Choroid plexus epithelial cell (primary cell): Measurements from ENCODE around the gene HTR2A.
"Not testable (repeated sequence)": the region's sequence is repeated elsewhere in the genome, so short reads cannot be mapped to it uniquely, and the experiment has no call there.

Experiments used
- DNase-seq: peaks from one replicate; pipeline ENCODE4 v3.0.0-alpha.2; 2010; ENCODE audit warnings: low read depth
- H3K4me3 ChIP-seq: 2 replicates; pipeline ENCODE4 v1.5.1; 2011; ENCODE audit warnings: low read depth, mild to moderate bottlenecking, control low read depth, low read length, moderate library complexity
- TF ChIP-seq, protein P1 (sequence below): conservative IDR thresholded peaks from 2 replicates; pipeline ENCODE4 v1.5.1; 2011; ENCODE audit warnings: low read depth, mild to moderate bottlenecking, control low read depth, inconsistent platforms, low read length, moderate library complexity

The HTR2A gene

DNA sequence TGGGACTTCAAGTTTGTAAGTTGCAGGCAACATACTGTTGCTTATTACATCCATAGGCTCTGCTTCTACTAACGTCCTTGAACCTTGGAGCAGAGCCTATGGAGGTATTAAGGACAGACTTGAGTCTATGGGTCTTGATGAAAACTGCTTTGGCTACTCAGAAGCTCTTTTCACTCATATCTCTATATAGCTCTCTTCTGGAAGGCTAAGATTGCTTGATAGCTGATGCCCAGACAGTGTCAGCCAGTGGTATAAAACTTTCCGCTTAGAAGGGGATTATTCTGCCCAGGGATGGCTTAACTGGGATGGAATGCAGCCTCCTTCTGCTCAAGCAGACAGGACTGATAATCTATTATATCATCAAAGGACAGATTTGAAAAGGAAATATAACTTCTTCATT lies 74.3 kb downstream of the HTR2A start:
- H3K4me3 ChIP-seq: no peak overlapping the region
- TF ChIP-seq, protein P1, sequence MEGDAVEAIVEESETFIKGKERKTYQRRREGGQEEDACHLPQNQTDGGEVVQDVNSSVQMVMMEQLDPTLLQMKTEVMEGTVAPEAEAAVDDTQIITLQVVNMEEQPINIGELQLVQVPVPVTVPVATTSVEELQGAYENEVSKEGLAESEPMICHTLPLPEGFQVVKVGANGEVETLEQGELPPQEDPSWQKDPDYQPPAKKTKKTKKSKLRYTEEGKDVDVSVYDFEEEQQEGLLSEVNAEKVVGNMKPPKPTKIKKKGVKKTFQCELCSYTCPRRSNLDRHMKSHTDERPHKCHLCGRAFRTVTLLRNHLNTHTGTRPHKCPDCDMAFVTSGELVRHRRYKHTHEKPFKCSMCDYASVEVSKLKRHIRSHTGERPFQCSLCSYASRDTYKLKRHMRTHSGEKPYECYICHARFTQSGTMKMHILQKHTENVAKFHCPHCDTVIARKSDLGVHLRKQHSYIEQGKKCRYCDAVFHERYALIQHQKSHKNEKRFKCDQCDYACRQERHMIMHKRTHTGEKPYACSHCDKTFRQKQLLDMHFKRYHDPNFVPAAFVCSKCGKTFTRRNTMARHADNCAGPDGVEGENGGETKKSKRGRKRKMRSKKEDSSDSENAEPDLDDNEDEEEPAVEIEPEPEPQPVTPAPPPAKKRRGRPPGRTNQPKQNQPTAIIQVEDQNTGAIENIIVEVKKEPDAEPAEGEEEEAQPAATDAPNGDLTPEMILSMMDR: no peak
- DNase-seq: no peak

DNA sequence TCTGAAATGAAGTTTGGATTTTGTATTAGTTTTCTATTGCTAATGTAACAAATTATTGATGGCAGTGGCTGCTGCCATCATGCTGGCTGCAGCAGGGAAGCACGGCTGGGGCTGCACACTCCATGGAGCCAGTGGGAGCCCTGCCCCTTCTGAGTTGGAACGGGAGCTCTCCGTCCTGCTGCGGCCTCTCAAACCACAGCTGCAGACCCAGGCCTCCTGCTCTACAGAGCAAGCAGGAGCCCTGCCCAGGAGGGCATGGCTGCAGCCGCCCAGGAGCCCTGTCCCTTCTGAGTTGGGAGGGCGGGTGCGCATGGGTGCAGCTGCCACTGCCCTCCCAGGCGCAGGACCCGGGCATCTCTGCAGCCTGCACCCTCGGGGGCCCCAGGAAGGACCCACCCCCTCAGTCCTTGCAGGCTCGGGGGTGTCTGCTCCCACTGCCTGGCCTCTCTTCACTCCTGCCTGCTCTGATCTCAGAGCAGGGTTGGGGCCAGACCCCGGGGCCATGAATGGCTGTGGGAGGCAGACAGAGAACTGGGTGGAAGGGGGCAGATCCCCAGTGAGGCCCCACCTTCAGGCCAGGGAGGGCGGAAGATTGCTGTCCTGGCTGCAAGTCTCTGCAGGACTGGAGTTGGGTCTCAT lies 78.9 kb downstream of the HTR2A start:
- TF ChIP-seq, protein P1: no peak
- no peak overlapping the region for H3K4me3 ChIP-seq
- DNase-seq: no peak

DNA sequence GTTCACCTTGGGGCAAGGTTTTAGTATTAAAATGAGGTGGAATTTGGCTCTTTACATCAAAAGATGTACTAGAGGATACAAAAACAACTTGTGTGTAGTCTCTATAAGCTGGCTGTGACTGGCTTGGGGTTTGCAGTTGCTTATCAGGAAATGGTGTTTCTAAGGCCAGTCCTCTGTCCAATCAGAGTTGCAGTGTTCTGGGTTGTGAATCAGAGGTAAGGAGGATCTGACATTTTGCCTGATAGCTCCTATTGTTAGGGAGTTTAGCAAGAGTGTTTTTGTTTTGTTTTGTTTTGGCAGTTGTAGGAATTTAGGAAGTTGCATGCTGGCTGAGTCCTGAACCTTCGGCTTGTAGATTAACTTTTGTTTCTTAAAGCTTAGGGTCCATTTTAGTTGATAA lies 79.8 kb downstream of the HTR2A start:
- peak; percentile 38 for DNase-seq
- TF ChIP-seq, protein P1: no peak
- H3K4me3 ChIP-seq: no peak overlapping the region

DNA sequence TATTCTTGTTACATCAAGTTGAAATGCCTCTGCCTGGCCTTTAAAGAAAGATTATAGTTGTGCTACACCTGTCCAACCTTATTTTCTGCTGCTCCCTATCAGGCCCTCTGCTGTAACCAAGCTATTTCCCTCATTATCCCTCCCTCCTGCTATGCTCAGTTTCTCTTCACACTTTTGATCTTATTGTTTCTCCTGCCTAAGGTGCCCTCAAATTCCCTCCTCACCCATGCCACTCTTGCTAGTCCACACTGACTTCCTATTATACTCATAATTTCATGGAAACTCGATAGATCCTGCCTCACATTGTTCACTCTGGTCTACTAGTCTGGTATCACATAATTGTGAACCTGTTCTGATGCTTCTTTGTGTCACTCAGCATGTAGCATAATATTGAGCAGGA lies 80.5 kb downstream of the HTR2A start:
- TF ChIP-seq, protein P1: no peak
- no peak overlapping the region for H3K4me3 ChIP-seq
- DNase-seq: no peak

DNA sequence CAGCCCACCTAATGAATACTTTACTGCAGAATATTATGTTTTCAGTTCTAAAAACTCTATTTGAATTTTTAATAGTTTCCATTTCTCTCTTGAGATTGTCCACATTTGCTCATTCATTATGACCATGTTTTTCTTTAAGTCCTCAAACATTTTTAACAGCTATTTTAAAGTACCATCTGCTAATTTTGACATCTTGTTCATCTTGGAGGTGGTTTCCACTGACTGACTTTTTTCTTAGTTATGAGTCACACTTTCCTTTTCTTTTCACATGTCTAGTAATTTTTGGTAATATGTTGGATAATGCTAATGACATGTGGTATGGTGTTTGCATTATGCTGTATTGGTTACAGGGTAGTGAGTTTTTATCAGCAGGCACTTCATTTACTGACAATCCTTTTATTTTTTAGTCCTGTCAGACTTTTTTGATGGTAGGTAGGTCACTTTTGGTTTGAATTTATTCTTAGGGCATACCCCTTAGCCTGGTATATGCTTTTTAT lies 84.5 kb downstream of the HTR2A start:
- TF ChIP-seq, protein P1: no peak
- H3K4me3 ChIP-seq: no peak overlapping the region
- peak; percentile 9 for DNase-seq

DNA sequence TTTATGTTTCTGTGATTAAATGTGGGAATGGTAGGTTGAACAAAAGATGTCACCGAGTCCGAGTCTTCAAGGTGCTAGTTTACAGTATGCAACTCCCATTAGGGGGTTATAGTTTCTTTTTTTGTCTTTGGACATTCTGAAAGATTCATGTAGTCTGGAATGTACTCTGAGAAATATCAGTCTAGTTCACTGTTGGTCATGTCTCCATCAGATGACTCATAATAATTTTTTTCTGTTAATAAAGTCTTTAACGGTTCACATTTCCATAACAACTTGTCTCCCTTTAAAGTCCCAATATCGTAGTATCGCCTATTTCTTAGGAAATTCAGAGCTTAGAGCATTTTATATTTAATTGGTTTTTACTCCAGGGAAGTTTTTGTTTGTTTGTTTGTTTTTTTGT lies 86.4 kb downstream of the HTR2A start:
- TF ChIP-seq, protein P1: no peak
- no peak overlapping the region for H3K4me3 ChIP-seq
- peak; percentile 44 for DNase-seq

DNA sequence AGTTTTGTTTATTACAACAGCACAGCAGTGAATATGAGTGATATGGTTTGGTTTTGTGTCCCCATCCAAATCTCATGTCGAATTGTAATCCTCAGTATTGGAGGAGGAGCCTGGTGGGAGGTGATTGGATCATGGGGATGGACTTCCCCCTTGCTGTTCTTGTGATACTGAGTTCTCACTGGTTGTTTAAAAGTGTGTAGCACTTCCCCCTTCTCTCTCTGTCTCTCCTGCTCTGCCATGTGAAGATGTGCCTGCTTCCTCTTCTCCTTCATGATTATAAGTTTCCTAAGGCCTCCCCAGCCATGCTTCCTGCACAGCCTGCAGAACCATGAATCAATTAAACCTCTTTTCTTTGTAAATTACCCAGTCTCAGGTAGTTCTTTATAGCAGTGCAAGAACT lies 91.9 kb downstream of the HTR2A start:
- H3K4me3 ChIP-seq, DNase-seq: not testable (repeated sequence)
